MG63 (cell line): ENCODE results near the gene CACNA2D2. TPM values are rescaled to one million over a fixed set of nuclear protein-coding genes. Genes with fewer than 3 reads are reported as not detected.

Experiments
- DNase-seq: peaks from one replicate; pipeline ENCODE4 v3.0.0-alpha.2; 2020
- H3K27me3 ChIP-seq: fragments of 250-450 bp; sonication (Bioruptor Pico); 2 replicates; pipeline ENCODE4 v1.5.1; 2020; ENCODE audit warnings: mild to moderate bottlenecking, moderate library complexity
- H3K36me3 ChIP-seq: fragments of 250-450 bp; sonication (Bioruptor Pico); 2 replicates; pipeline ENCODE4 v1.5.1; 2020; ENCODE audit warnings: mild to moderate bottlenecking, moderate library complexity
- H3K4me3 ChIP-seq: fragments of 250-450 bp; sonication (Bioruptor Pico); 2 replicates; pipeline ENCODE4 v1.5.1; 2020; ENCODE audit warnings: mild to moderate bottlenecking, moderate library complexity
- H3K9me3 ChIP-seq: fragments of 250-450 bp; sonication (Bioruptor Pico); 2 replicates; pipeline ENCODE4 v1.5.1; 2020; ENCODE audit warnings: mild to moderate bottlenecking, moderate library complexity
- total RNA-seq: library from RNA; depleted of rRNA; stranded (reverse); fragments of >200 nt; shearing (Covaris generic); gene quantifications from 2 replicates; pipeline ENCODE4 v1.2.3, GENCODE V29; 2014; ENCODE audit warnings: low replicate concordance

The CACNA2D2 gene
- total RNA-seq, 1 experiment from 2014 or later, result not detected

GRCh38 chr3:50378024-50378423, 125.4 kb downstream of the CACNA2D2 start:
- H3K36me3 ChIP-seq, result no peaks in the 10 kb centered on the region

GRCh38 chr3:50375258-50375931, 128.0 kb downstream of the CACNA2D2 start:
- peak; percentile 29 for DNase-seq
- no peaks in the 10 kb centered on the region for H3K27me3 ChIP-seq
- no peaks in the 10 kb centered on the region for H3K9me3 ChIP-seq
- H3K4me3 ChIP-seq, result no peak overlapping the region
- no peaks in the 10 kb centered on the region for H3K36me3 ChIP-seq

More at GRCh38 chr3:50378024-50378423, 125.4 kb downstream of the CACNA2D2 start:
- no peak overlapping the region for H3K4me3 ChIP-seq
- H3K27me3 ChIP-seq, result no peaks in the 10 kb centered on the region
- DNase-seq, result no peak
- H3K9me3 ChIP-seq, result no peaks in the 10 kb centered on the region

GRCh38 chr3:50374363-50375257, 128.8 kb downstream of the CACNA2D2 start:
- H3K36me3 ChIP-seq, result no peaks in the 10 kb centered on the region
- DNase-seq, result no peak
- H3K27me3 ChIP-seq, result no peaks in the 10 kb centered on the region
- H3K9me3 ChIP-seq, result no peaks in the 10 kb centered on the region
- H3K4me3 ChIP-seq, result no peak overlapping the region

- no peaks in the 10 kb centered on the region for H3K36me3 ChIP-seq
- H3K9me3 ChIP-seq, result no peaks in the 10 kb centered on the region
- H3K4me3 ChIP-seq, result no peak overlapping the region
- DNase-seq, result no peak
- H3K27me3 ChIP-seq, result no peaks in the 10 kb centered on the region
These were observed 130.0 kb downstream of the CACNA2D2 start for GRCh38 chr3:50373146-50374051.

- no peak for DNase-seq
- H3K27me3 ChIP-seq, result no peaks in the 10 kb centered on the region
These were observed 131.1 kb downstream of the CACNA2D2 start for GRCh38 chr3:50372349-50372748.

GRCh38 chr3:50371133-50371685, 132.2 kb downstream of the CACNA2D2 start:
- no peak for DNase-seq
- H3K4me3 ChIP-seq, result no peak overlapping the region
- no peaks in the 10 kb centered on the region for H3K27me3 ChIP-seq
- no peaks in the 10 kb centered on the region for H3K9me3 ChIP-seq
- H3K36me3 ChIP-seq, result no peaks in the 10 kb centered on the region

More at GRCh38 chr3:50372349-50372748, 131.1 kb downstream of the CACNA2D2 start:
- no peaks in the 10 kb centered on the region for H3K9me3 ChIP-seq
- no peaks in the 10 kb centered on the region for H3K36me3 ChIP-seq
- no peak overlapping the region for H3K4me3 ChIP-seq

GRCh38 chr3:50370594-50370993, 132.8 kb downstream of the CACNA2D2 start:
- H3K27me3 ChIP-seq, result no peaks in the 10 kb centered on the region
- no peak overlapping the region for H3K4me3 ChIP-seq
- H3K9me3 ChIP-seq, result no peaks in the 10 kb centered on the region
- H3K36me3 ChIP-seq, result no peaks in the 10 kb centered on the region
- no peak for DNase-seq

GRCh38 chr3:50369012-50369670, 134.3 kb downstream of the CACNA2D2 start:
- no peaks in the 10 kb centered on the region for H3K36me3 ChIP-seq
- H3K9me3 ChIP-seq, result no peaks in the 10 kb centered on the region
- no peak overlapping the region for H3K4me3 ChIP-seq
- DNase-seq, result no peak
- H3K27me3 ChIP-seq, result no peaks in the 10 kb centered on the region

- no peak for DNase-seq
- Histone ChIP-seq H3K9me3 (no peaks in the 10 kb centered on the region), H3K36me3 (no peaks in the 10 kb centered on the region), H3K27me3 (no peaks in the 10 kb centered on the region), H3K4me3 (no peak overlapping the region)
These were observed 137.6 kb downstream of the CACNA2D2 start for GRCh38 chr3:50365842-50366220.

- Histone ChIP-seq H3K36me3 (no peaks in the 10 kb centered on the region), H3K4me3 (no peak overlapping the region), H3K9me3 (no peaks in the 10 kb centered on the region), H3K27me3 (no peaks in the 10 kb centered on the region)
- DNase-seq, result no peak
These were observed 138.2 kb downstream of the CACNA2D2 start for GRCh38 chr3:50365080-50365841.

- no peak for DNase-seq
- Histone ChIP-seq H3K27me3 (no peaks in the 10 kb centered on the region), H3K9me3 (no peaks in the 10 kb centered on the region), H3K4me3 (no peak overlapping the region), H3K36me3 (no peaks in the 10 kb centered on the region)
These were observed 138.8 kb downstream of the CACNA2D2 start for GRCh38 chr3:50364573-50365079.

GRCh38 chr3:50359760-50360110, 143.7 kb downstream of the CACNA2D2 start:
- no peak for DNase-seq
- H3K36me3 ChIP-seq, result peaks cover 22% of the 10 kb centered on the region
- no peaks in the 10 kb centered on the region for H3K9me3 ChIP-seq
- H3K27me3 ChIP-seq, result no peaks in the 10 kb centered on the region
- H3K4me3 ChIP-seq, result peak overlapping the region; percentile 76

- DNase-seq, result peak; percentile 95
- Histone ChIP-seq H3K9me3 (no peaks in the 10 kb centered on the region), H3K4me3 (peak within 1 kb of the TSS; percentile 76), H3K27me3 (no peaks in the 10 kb centered on the region), H3K36me3 (peaks cover 22% of the 10 kb centered on the region)
These were observed 144.3 kb downstream of the CACNA2D2 start, which contains the start of gene TMEM115 for GRCh38 chr3:50358911-50359759. TMEM115 (minus strand) TSS chr3:50359521; CDS start chr3:50359063, 458 bp downstream.

GRCh38 chr3:50358355-50358910, 145.0 kb downstream of the CACNA2D2 start:
- H3K9me3 ChIP-seq, result no peaks in the 10 kb centered on the region
- peak overlapping the region; percentile 76 for H3K4me3 ChIP-seq
- H3K36me3 ChIP-seq, result peaks cover 25% of the 10 kb centered on the region
- DNase-seq, result no peak
- no peaks in the 10 kb centered on the region for H3K27me3 ChIP-seq
